AG04450 (cell line): ENCODE data around the gene SLC25A43. TPM values are rescaled to one million over a fixed set of nuclear protein-coding genes. Genes with fewer than 3 reads are reported as not detected.

Experiments used
- CTCF ChIA-PET: fragments of 300-600, 350-600 bp; formaldehyde crosslinking; extraction: SDS; loops from one replicate; lab custom pipeline; 2022; ENCODE audit warnings: antibody characterized with exemption, inconsistent platforms; lab: Charles Lee
- POLR2A ChIA-PET: fragments of 350-600 bp; formaldehyde crosslinking; extraction: SDS; loops from one replicate; lab custom pipeline; 2021; ENCODE audit warnings: antibody characterized with exemption, inconsistent platforms; lab: Yijun Ruan, JAX
- DNase-seq: peaks from one replicate; pipeline ENCODE4 v3.0.0-alpha.2; 2011; ENCODE audit warnings: low read depth, low spot score
- H3K27ac ChIP-seq: one replicate; pipeline ENCODE4 v1.5.1; 2012; ENCODE audit warnings: low read depth, low read length, control low read depth
- H3K27me3 ChIP-seq: one replicate; pipeline ENCODE4 v1.6.0; 2012; ENCODE audit warnings: low read length; ENCODE audit not compliant: control insufficient read depth, insufficient read depth
- H3K4me3 ChIP-seq: 2 replicates; pipeline ENCODE4 v1.5.1; 2011; ENCODE audit warnings: mild to moderate bottlenecking, low read depth, low read length, control low read depth
- H3K9me3 ChIP-seq: 2 replicates; pipeline ENCODE4 v1.5.1; 2012; ENCODE audit warnings: low read length; ENCODE audit not compliant: control insufficient read depth, insufficient read depth
- polyA plus RNA-seq: library from polyadenylated mRNA; depleted of rRNA; stranded (reverse); fragments of >200 nt; gene quantifications from 2 replicates; pipeline ENCODE4 v1.2.3, GENCODE V29; 2011
- TF ChIP-seq, protein P1 (sequence below): IDR thresholded peaks from 2 replicates; pipeline ENCODE4 v1.5.1; 2011; ENCODE audit warnings: low read depth, low read length, control low read depth, inconsistent platforms

SLC25A43 gene
- polyA plus RNA-seq, 1 experiment = 8.5 TPM

DNA sequence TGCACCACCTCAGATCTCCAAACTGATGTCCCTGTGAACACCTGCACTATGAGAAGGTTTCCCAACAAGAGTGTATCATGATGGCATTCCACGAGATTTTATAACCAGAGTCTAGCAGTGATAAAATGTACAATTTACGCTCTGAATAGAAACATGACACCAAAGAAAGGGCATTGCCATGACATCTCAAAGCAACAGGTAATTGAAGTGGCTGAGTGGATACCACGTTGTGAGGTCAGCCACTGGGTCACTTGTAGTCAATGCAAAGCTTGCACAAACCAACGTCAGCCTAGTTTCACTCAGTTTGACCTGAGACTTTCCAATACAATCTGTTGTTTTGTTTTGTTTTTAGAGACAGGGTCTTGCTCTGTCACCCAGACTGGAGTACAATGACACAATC is 54.1 kb downstream of the SLC25A43 start:
- ChIA-PET CTCF (no interaction called here), POLR2A (no interaction called here)
- Histone ChIP-seq H3K27me3 (no peaks in the 10 kb centered on the region), H3K4me3 (no peak overlapping the region), H3K27ac (no peak overlapping the region), H3K9me3 (no peaks in the 10 kb centered on the region)
- no peak for DNase-seq
- TF ChIP-seq, protein P1, sequence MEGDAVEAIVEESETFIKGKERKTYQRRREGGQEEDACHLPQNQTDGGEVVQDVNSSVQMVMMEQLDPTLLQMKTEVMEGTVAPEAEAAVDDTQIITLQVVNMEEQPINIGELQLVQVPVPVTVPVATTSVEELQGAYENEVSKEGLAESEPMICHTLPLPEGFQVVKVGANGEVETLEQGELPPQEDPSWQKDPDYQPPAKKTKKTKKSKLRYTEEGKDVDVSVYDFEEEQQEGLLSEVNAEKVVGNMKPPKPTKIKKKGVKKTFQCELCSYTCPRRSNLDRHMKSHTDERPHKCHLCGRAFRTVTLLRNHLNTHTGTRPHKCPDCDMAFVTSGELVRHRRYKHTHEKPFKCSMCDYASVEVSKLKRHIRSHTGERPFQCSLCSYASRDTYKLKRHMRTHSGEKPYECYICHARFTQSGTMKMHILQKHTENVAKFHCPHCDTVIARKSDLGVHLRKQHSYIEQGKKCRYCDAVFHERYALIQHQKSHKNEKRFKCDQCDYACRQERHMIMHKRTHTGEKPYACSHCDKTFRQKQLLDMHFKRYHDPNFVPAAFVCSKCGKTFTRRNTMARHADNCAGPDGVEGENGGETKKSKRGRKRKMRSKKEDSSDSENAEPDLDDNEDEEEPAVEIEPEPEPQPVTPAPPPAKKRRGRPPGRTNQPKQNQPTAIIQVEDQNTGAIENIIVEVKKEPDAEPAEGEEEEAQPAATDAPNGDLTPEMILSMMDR = no peak

DNA sequence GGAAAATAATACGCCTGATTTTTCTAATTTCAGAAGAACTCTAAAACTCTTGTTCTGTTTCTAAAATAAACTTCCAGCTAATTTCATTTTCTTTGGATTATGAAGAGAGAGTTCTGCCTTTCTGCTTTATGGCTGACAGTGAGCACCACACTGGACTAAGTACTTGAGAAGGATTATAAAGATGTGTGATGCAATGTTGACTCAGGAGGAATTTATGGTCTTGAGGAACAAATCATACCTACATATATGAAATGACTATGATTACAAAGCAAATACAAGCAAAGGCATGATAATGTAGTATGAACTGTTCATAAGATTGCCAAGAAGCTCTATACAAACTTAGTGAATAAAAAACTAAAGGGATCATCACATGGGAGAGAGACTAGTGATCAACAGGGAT is 56.1 kb downstream of the SLC25A43 start:
- ChIA-PET CTCF (interaction anchor here (1.2 kb wide), 1 partner anchor 14 kb away, joined by 4 read pairs; no protein-coding TSS in a partner anchor), POLR2A (no interaction called here)
- no peak for DNase-seq

DNA sequence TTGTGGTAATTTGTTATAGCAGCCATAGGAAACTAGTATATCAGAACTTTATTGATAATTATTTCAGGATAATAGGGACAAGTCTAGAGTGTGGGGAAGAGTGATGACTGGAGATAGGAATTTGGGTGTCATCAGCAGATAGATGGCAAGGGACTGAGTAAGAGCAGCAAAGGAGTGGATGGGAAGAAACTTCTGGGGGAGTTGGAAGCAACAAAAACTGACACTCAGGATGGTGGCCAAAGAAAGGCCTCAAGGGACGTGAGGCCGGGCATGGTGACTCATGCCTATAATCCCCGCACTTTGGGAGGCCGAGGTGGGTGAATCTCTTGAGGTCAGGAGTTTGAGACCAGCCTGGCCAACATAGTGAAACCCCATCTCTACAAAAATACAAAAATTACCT is 60.0 kb downstream of the SLC25A43 start:
- no peak overlapping the region for H3K27ac ChIP-seq
- H3K4me3 ChIP-seq = no peak overlapping the region
- no peak for DNase-seq
- H3K9me3 ChIP-seq = no peaks in the 10 kb centered on the region
- ChIA-PET POLR2A (no interaction called here), CTCF (interaction anchor here (1.4 kb wide), 1 partner anchor 10 kb away, joined by 3 read pairs; no protein-coding TSS in a partner anchor)
- no peaks in the 10 kb centered on the region for H3K27me3 ChIP-seq
- TF ChIP-seq, protein P1 = no peak

More for the DNA sequence above, 56.1 kb downstream of the SLC25A43 start:
- no peaks in the 10 kb centered on the region for H3K9me3 ChIP-seq
- H3K27ac ChIP-seq = no peak overlapping the region
- H3K27me3 ChIP-seq = no peaks in the 10 kb centered on the region
- TF ChIP-seq, protein P1 = no peak
- H3K4me3 ChIP-seq = no peak overlapping the region

DNA sequence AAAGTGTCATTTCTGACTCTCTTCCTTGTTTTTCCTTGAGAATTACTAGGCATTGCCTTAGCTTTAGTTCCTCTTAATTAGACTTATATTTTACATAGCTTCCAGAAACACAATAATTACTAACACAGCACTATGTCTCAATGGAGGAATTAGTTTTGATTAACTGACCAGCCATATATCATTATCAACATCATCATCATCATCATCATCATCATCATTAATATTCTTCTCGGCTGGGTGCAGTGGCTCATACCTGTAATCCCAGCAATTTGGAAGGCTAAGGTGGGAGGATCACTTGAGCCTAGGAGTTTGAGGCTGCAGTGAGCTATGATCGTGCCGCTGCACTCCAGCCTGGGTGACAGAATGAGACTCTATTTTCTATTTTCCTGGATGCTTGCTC is 66.4 kb downstream of the SLC25A43 start:
- no peak for DNase-seq
- Histone ChIP-seq H3K27me3 (no peaks in the 10 kb centered on the region), H3K4me3 (no peak overlapping the region), H3K9me3 (no peaks in the 10 kb centered on the region; the same call in 1 of the 2 replicates), H3K27ac (no peak overlapping the region)
- CTCF ChIA-PET = no interaction called here
- POLR2A ChIA-PET = no interaction called here
- TF ChIP-seq, protein P1 = no peak

DNA sequence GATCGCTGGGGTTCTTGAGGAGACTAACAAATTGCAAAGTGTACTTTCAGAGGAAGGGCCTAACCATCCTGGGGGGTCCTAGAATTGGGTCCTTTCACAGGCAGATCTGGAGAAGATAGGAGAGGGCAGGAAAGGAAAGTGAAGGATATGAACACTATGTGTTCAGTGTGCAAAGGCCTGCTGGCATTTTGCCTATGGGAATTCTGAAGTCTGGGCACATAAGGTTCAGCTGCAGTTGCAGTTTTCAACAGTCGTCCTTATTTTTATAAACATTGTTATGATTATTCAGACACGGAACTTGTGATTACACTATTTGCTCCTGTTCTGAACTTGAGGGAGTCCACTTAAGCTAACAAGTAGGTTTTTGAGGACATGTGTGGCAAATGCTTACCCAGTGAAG is 67.8 kb downstream of the SLC25A43 start:
- H3K27me3 ChIP-seq = no peaks in the 10 kb centered on the region
- DNase-seq = no peak
- CTCF ChIA-PET = no interaction called here

More for the DNA sequence above, 67.8 kb downstream of the SLC25A43 start:
- no peak overlapping the region for H3K27ac ChIP-seq
- POLR2A ChIA-PET = no interaction called here
- no peak overlapping the region for H3K4me3 ChIP-seq
- TF ChIP-seq, protein P1 = no peak
- H3K9me3 ChIP-seq = no peaks in the 10 kb centered on the region; the same call in 1 of the 2 replicates
